ENCODE results near the gene CAPN13.

Gene CAPN13

GRCh38 chr2:30713698-30714097 is 93.5 kb downstream of the CAPN13 start:
- TF ChIP-seq CTCF (conservative IDR thresholded peaks at IDR 0.05) = no peak
- H3K27ac ChIP-seq = no peak overlapping the region; the same call in 1 of the 2 replicates

- no peak overlapping the region for H3K27ac ChIP-seq
- TF ChIP-seq CTCF (conservative IDR thresholded peaks at IDR 0.05) = peak; percentile 99
Measured at GRCh38 chr2:30711646-30712085, 95.6 kb downstream of the CAPN13 start.

DNA sequence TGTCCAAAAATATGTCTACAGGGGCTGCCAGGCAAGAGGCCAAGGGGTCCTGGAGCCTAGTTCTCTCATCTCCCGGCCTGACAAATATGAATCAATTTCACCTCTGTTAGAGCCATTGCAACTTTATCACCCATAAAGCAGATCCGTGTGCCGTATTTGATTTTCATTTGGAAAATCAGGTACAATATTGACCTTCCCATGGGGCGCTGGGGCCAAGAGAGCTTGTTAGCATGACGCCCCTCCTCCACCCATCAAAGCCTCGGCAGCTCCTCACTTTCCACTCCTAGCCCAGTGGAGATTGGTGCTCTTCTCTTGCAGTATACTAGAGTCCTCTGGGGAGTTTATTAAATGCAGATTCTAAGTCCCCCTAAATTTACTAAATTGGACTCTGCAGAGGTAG is 96.8 kb downstream of the CAPN13 start:
- no peak for TF ChIP-seq CTCF (conservative IDR thresholded peaks at IDR 0.05)

GRCh38 chr2:30710016-30710415 is 97.2 kb downstream of the CAPN13 start:
- no peak overlapping the region for H3K27ac ChIP-seq
- TF ChIP-seq CTCF (conservative IDR thresholded peaks at IDR 0.05) = no peak

More for the DNA sequence above, 96.8 kb downstream of the CAPN13 start:
- no peak overlapping the region for H3K27ac ChIP-seq

- TF ChIP-seq CTCF (conservative IDR thresholded peaks at IDR 0.05) = no peak
- H3K27ac ChIP-seq = no peak overlapping the region
Measured at GRCh38 chr2:30709516-30709915, 97.7 kb downstream of the CAPN13 start.

- peak; percentile 67 for TF ChIP-seq CTCF (conservative IDR thresholded peaks at IDR 0.05)
Measured at GRCh38 chr2:30708491-30709290, 98.6 kb downstream of the CAPN13 start.

GRCh38 chr2:30707304-30707903 is 99.8 kb downstream of the CAPN13 start:
- TF ChIP-seq CTCF (conservative IDR thresholded peaks at IDR 0.05) = peak; percentile 40
- H3K27ac ChIP-seq = no peak overlapping the region

More at GRCh38 chr2:30708491-30709290, 98.6 kb downstream of the CAPN13 start:
- no peak overlapping the region for H3K27ac ChIP-seq

Measured in VCaP (cell line).